ENCODE data around the gene SLC39A11.

GRCh38 chr17:72802726-72803125 lies 289.8 kb downstream of the SLC39A11 start:
- TF ChIP-seq ZNF425 (CRISPR knock-in tag; conservative IDR thresholded peaks at IDR 0.05) = no peak
- TF ChIP-seq TP53 (CRISPR knock-in tag; IDR thresholded peaks at IDR 0.05) = no peak
- no peak for TF ChIP-seq CTCF (IDR thresholded peaks at IDR 0.05)
- TF ChIP-seq MAX (CRISPR knock-in tag; IDR thresholded peaks at IDR 0.05) = no peak
- TF ChIP-seq GABPB1 (CRISPR knock-in tag; IDR thresholded peaks at IDR 0.05) = no peak
- no peak for TF ChIP-seq FOXP4 (CRISPR knock-in tag; IDR thresholded peaks at IDR 0.05)
- no peak for TF ChIP-seq JUN (CRISPR knock-in tag; IDR thresholded peaks at IDR 0.05)
- TF ChIP-seq ZNF671 (CRISPR knock-in tag; IDR thresholded peaks at IDR 0.05) = no peak
- no peak for TF ChIP-seq ELF4 (CRISPR knock-in tag; IDR thresholded peaks at IDR 0.05; ENCODE audit: low read depth)
- TF ChIP-seq ZNF232 (CRISPR knock-in tag; IDR thresholded peaks at IDR 0.05) = no peak
